ENCODE results near the gene ARMC12.

The ARMC12 gene

DNA sequence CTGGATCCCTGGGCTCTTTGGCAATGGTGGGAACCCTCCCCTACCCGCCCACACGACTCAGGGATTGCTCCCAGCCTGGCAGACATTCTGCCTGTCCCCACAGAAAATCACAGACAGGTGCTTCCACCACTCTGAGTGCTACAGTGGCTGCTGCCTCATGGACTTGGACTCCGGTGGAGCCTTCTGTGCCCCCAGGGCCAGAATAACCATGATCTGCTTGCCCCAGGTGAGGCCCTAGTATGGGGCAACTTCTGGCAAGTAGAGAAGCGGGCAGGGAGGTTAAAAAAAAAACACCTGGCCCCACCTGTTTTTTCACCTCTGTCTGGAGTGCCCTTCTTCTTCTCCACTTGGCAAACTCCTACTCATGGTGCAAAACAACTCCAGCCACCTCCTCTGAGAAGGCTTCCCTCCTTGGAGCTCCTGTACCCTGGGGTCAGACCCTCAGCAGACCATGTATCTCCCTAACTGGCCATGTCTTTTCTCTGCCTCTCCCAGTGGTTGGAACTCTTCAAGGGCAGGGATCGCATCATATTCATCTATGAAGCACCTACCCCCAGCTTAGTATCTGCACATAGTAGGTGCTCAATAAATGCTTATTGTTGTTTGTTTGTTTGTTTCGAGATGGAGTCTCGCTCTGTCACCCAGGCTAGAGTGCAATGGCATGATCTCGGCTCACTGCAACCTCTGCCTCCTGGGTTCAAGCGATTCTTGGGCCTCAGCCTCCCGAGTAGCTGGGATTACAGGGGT, 40.7 kb downstream of the ARMC12 start:
- DNase-seq = no peak

DNA sequence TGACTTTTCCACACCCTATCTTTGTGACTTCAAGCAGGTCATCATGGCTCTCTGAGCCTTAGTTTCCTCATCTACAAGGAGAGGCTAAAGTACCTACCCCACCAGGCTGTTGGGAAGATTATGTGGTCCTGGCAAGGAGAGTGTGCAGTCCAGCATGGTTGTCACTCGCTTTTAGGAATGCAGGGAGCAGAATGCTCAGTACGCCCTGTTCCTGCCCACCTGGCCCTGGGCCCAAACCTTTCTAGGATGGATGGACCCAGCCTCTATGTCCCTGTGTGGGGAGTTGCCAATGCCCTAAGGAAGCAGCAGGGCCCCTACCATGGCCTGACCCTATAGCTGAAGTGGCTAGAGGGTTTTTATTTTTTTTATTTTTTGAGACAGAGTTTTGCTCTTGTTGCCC, 41.6 kb downstream of the ARMC12 start:
- DNase-seq = no peak

- DNase-seq = no peak
Observed at GRCh38 chr6:35780719-35781118, 43.9 kb downstream of the ARMC12 start, which contains the start of gene CLPSL1. TSS of gene CLPSL1 (plus strand) at chr6:35781019. CDS start at chr6:35781111, 92 bp downstream.

DNA sequence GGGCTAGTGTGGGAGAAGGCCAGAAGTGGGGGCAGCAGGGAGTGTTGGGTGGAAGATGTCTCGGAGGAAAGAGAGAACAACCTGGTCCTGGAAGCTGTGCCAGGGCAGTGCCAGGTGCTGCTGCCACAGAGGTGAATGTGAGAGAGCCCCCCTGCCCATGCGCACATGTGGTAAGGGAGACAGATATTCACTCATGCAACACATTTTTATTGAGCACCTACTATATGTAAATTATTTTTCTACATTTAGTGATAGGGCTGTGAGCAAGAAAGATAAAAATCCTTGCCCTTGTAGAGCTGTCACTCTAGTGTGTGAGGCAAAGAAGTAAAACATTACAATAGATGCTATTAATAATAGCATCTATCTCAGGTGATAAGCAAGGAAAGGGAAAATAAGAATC, 44.5 kb downstream of the ARMC12 start:
- DNase-seq = no peak

DNA sequence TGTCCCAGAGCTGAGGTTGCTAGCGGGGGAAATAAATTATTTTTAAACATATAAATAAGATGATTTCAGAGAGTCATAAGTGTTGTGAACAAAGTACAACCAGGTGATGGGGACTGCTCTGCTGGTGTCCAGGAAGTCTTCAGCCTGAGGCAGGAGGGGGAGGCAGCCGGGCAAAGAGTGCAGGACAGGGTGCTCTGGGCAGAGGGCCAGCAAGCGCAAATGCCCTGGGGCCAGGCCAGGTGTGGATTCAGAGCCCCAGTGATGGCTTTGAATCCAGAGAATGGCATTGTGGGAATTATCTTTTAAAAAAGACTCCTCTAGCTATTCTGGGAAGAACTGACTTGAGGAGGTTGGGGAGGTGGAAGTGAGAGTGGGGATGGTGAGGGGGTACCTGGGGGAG, 45.6 kb downstream of the ARMC12 start:
- DNase-seq = no peak

DNA sequence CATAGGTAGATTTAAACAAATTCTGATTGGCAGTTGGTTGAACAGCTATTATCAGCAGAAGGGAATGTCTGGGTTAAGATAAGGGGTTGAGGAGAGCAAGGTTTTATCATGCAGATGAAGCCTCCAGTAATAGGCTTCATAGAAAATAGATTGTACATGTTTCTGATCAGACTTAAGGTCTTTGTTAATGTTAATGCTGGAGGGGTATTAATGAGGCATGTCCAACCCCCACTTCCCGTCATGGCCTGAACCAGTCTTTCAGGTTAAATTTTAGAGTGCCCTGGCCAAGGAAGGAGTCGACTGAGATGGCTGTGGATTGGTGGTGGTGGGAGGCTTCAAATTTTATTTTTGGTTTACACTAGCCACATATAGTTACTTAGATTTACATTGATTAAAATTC, 47.4 kb downstream of the ARMC12 start:
- no peak for DNase-seq

DNA sequence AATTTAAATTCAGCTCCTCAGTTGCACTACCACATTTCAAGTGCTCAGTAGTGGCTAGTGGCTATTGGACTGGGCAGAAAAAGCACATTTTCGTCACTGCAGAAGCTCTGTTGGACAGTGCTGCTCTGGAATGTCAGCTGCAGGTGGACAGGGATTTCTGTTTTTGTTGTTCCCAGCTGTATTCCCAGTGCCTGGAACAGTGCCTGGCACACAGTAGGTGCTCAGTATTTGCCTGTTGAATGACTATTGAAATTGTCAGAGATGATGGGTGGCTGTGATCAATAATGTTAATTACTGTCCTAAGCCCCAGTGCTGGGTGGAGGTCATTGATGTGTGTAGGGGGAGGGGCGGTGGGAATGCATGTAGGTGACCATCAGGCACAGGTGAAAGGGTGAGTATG, 49.4 kb downstream of the ARMC12 start:
- DNase-seq = no peak

DNA sequence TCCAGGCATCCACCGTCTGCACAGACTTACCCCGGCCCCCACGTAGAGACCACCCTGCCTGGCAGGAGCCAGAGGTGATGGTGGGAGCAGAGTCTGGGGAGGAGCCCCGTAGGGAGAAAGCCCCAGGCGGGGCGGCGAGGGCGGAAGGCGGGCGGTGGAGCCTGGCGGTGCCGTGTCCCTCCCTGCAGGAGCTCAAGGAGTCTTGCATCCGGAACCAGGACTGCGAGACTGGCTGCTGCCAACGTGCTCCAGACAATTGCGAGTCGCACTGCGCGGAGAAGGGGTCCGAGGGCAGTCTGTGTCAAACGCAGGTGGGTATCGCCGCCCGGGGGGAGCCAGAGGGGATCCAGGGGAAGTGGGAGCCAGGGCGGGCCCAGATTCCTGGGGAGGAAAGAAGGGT, 50.0 kb downstream of the ARMC12 start:
- no peak for DNase-seq

DNA sequence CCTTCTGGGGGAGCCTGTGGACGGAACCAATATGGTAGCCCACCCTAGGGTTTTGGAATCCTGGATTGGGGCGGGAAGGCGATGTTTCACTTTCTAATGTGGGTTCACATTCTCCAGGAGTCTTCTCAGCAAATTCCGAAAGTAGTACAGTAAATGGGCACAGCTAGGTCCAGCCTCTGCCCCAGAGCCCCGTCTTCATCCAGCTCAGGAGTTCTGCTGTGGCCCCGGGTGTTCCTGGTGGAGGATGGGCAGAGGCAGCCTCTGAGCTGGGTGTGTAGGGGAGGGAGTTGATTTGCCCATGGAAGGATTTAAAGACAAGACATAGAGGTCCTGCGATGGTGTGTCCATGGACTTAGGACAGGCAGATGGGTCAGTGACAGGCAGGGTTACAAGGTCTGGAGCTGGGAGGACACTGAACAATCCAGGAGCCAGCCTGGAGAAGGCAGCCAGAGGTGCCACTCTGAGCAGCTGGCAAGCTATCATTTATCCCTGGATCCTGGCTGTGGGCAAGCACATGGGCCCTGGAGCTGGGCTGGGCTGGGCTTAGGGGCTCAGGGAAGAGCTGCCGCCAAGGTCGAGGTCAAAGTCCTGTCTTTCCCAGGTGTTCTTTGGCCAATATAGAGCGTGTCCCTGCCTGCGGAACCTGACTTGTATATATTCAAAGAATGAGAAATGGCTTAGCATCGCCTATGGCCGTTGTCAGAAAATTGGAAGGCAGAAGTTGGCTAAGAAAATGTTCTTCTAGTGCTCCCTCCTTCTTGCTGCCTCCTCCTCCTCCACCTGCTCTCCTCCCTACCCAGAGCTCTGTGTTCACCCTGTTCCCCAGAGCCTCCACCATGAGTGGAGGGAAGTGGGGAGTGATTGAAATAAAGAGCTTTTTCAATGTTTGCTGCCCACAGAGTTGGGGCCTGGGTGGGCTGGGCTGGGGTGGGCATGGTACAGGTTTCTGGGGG, 50.7 kb downstream of the ARMC12 start:
- DNase-seq = no peak

- no peak for DNase-seq
Observed at GRCh38 chr6:35788423-35788982, 51.7 kb downstream of the ARMC12 start.

- DNase-seq = no peak
Observed at GRCh38 chr6:35790683-35791082, 53.9 kb downstream of the ARMC12 start.

- DNase-seq = no peak
Observed at GRCh38 chr6:35794536-35795452, 58.0 kb downstream of the ARMC12 start.

DNA sequence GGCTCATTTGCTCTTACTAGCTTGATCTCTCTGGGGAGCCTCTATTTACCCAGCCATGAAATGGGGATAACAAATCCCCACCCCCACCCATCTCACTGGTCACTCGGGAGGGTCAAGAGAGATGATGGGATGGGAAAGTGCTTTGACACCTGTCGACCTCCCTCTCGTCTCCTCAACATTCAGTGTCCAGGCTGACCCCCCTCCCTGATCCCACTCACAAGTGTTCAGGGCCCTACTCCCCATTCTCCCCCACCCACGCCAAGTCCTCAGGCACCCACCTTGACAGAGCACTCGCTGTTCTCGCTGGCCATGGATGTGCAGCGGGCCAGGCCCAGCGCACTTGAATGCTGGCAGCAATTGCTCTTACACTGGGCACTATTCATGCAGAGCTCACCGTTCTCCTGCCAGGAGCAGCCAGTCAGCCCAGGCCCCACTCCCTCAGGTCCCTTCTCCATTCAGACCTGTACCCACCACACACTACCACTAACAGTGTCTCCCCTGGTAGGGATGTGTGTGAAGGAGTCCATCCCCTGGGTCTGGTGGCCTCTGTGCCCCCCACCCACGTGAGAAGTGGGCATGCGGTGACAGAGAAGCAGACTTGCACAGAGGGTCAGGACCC, 58.7 kb downstream of the ARMC12 start:
- DNase-seq = no peak

GRCh38 chr6:35796236-35796635, 59.4 kb downstream of the ARMC12 start:
- DNase-seq = no peak

DNA sequence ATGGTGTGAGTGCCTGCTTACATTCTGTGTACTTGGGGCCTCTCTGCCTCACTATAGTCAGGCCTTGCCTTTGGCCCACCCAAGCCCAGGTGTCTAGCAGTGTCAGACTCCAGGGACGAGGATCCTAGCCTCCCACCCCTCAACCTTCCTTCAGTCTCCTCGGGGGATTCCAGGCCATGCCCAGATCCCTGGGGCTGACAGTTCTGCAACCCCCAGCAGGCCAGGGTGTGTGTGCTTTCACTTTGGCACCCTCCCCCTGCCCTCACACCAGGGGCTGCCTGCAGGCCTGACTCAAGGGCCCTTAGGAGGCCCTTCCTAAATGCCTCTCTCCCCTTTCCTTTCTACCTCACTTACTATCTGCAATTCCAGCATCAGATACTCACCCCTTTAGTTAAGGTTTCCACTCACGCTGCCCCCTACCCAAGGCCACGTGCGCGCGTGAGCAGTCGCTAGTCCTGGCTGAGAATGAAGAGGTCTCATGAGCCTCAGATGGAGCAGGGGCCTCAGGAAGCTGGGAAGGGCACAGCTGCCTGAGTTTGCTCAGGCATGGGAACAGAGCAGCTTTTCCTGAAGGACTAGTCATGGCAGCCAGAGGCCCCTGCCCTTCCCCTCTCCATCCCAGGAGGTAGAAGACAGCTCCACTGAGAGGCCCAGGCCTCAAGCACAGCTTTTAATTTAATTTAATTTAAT, 61.1 kb downstream of the ARMC12 start:
- DNase-seq = no peak
